ENCODE results near the gene DCUN1D4.

DNA sequence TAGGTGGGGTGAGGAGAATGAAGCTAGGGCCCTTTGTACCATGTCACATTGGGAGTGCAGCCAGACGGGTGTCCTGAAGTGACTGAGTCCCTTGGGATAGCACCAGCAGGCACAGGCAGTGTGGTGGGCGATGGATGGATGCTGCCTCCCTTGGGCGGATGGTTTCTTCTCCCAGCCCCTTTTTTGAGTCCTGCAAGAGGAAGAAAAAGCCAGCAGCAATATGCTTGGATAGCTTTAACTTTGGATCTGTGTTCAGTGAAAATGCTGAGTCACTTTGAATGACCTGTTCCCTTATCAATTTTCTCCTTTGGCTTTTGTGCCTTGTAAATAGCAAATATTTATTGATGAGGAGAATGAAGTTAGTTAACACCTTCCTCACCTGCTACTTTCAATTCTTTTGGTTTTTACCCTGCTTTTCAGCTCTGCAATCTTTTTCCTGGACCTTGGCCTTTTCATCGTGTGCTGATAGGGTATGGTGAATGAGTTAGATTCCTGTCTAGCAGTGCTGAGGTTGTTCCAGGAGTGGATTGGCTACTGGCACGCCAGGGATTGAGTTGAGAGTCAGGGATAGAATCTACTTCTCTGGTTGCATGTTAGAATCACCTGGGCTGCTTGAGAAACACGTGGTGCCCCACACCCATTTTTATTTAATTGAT is 10.2 kb downstream of the DCUN1D4 start:
- TF ChIP-seq, protein P1, sequence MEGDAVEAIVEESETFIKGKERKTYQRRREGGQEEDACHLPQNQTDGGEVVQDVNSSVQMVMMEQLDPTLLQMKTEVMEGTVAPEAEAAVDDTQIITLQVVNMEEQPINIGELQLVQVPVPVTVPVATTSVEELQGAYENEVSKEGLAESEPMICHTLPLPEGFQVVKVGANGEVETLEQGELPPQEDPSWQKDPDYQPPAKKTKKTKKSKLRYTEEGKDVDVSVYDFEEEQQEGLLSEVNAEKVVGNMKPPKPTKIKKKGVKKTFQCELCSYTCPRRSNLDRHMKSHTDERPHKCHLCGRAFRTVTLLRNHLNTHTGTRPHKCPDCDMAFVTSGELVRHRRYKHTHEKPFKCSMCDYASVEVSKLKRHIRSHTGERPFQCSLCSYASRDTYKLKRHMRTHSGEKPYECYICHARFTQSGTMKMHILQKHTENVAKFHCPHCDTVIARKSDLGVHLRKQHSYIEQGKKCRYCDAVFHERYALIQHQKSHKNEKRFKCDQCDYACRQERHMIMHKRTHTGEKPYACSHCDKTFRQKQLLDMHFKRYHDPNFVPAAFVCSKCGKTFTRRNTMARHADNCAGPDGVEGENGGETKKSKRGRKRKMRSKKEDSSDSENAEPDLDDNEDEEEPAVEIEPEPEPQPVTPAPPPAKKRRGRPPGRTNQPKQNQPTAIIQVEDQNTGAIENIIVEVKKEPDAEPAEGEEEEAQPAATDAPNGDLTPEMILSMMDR (IDR thresholded peaks at IDR 0.05), result no peak
- no peak for TF ChIP-seq POLR2A (IDR thresholded peaks at IDR 0.05)
